ENCODE measurements around the gene LDHB.

DNA sequence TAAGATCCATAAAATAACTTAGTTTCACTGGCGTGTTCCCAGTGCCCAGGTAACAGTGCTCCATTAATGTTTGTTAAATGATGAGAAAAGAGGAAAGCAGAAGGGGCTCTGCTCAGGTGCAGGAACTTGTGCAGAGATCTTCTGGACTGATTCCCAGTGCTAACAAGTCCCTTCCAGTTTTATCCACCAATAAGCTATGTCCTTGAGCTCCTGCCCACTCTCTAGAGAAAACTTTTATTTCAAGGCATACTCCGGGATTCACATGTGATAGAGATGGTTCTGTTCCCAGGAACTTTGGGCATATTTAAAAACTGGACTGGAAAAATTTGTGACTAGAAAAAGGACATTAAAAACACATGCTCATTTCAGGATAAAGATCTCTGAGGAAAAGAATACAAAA lies 54.9 kb downstream of the LDHB start:
- TF ChIP-seq MEF2A (IDR thresholded peaks at IDR 0.05; ENCODE audit: borderline replicate concordance, low read depth), result no peak
- TF ChIP-seq, protein P1, sequence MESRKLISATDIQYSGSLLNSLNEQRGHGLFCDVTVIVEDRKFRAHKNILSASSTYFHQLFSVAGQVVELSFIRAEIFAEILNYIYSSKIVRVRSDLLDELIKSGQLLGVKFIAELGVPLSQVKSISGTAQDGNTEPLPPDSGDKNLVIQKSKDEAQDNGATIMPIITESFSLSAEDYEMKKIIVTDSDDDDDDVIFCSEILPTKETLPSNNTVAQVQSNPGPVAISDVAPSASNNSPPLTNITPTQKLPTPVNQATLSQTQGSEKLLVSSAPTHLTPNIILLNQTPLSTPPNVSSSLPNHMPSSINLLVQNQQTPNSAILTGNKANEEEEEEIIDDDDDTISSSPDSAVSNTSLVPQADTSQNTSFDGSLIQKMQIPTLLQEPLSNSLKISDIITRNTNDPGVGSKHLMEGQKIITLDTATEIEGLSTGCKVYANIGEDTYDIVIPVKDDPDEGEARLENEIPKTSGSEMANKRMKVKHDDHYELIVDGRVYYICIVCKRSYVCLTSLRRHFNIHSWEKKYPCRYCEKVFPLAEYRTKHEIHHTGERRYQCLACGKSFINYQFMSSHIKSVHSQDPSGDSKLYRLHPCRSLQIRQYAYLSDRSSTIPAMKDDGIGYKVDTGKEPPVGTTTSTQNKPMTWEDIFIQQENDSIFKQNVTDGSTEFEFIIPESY (IDR thresholded peaks at IDR 0.05; ENCODE audit: borderline replicate concordance, low read depth), result no peak
- TF ChIP-seq SMC3 (IDR thresholded peaks at IDR 0.05; ENCODE audit: low read depth, low read length), result no peak
- TF ChIP-seq, protein P2, sequence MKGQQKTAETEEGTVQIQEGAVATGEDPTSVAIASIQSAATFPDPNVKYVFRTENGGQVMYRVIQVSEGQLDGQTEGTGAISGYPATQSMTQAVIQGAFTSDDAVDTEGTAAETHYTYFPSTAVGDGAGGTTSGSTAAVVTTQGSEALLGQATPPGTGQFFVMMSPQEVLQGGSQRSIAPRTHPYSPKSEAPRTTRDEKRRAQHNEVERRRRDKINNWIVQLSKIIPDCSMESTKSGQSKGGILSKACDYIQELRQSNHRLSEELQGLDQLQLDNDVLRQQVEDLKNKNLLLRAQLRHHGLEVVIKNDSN (IDR thresholded peaks at IDR 0.05; ENCODE audit: borderline replicate concordance, low read depth), result no peak
- TF ChIP-seq, protein P3, sequence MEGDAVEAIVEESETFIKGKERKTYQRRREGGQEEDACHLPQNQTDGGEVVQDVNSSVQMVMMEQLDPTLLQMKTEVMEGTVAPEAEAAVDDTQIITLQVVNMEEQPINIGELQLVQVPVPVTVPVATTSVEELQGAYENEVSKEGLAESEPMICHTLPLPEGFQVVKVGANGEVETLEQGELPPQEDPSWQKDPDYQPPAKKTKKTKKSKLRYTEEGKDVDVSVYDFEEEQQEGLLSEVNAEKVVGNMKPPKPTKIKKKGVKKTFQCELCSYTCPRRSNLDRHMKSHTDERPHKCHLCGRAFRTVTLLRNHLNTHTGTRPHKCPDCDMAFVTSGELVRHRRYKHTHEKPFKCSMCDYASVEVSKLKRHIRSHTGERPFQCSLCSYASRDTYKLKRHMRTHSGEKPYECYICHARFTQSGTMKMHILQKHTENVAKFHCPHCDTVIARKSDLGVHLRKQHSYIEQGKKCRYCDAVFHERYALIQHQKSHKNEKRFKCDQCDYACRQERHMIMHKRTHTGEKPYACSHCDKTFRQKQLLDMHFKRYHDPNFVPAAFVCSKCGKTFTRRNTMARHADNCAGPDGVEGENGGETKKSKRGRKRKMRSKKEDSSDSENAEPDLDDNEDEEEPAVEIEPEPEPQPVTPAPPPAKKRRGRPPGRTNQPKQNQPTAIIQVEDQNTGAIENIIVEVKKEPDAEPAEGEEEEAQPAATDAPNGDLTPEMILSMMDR (IDR thresholded peaks at IDR 0.05), result no peak
- TF ChIP-seq EP300 (IDR thresholded peaks at IDR 0.05; ENCODE audit: borderline replicate concordance in 1 of 2, low read depth in 1 of 2, low read length in 1 of 2), result no peak
- TF ChIP-seq TAF1 (IDR thresholded peaks at IDR 0.05; ENCODE audit: borderline replicate concordance, low read depth, low read length), result no peak
- TF ChIP-seq GATA2 (CRISPR knock-in tag; IDR thresholded peaks at IDR 0.05), result no peak
- no peak for TF ChIP-seq MXI1 (IDR thresholded peaks at IDR 0.05; ENCODE audit: low read depth, low read length)
- TF ChIP-seq, protein P4, sequence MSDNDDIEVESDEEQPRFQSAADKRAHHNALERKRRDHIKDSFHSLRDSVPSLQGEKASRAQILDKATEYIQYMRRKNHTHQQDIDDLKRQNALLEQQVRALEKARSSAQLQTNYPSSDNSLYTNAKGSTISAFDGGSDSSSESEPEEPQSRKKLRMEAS (IDR thresholded peaks at IDR 0.05; ENCODE audit: low read depth), result no peak
- TF ChIP-seq SIN3A (IDR thresholded peaks at IDR 0.05; ENCODE audit: borderline replicate concordance, low read depth, low read length), result no peak
- TF ChIP-seq RXRA (IDR thresholded peaks at IDR 0.05; ENCODE audit: borderline replicate concordance, low read depth), result no peak
- no peak for TF ChIP-seq GABPA (IDR thresholded peaks at IDR 0.05; ENCODE audit: low read depth)

Data from SK-N-SH (cell line).